ENCODE results near the gene TRPC4AP.

GRCh38 chr20:35023624-35024023 is 69.0 kb downstream of the TRPC4AP start:
- TF ChIP-seq POLR2A (IDR thresholded peaks at IDR 0.05) (no peak), CTCF (IDR thresholded peaks at IDR 0.05) (no peak)
